ENCODE results near the gene TOMM40L. TPM values are rescaled to one million over a fixed set of nuclear protein-coding genes. Genes with fewer than 3 reads are reported as not detected.

TOMM40L gene
- polyA plus RNA-seq (ENCODE audit: insufficient read length in 4 of 4): 10 to 100 TPM; 12.7 to 16.9 (median 15.0) TPM

GRCh38 chr1:161225534-161226319 lies at the start of gene TOMM40L:
TOMM40L (plus strand) TSS chr1:161226060; CDS start chr1:161226490, 430 bp downstream.
- peak; percentile 85 to 95 (median 89) for DNase-seq (ENCODE audit: low read depth in 4 of 4, low spot score in 2 of 4)

- DNase-seq (ENCODE audit: low read depth in 4 of 4, low spot score in 2 of 4): no peak
Observed at GRCh38 chr1:161176468-161177111, 49.3 kb upstream of the TOMM40L start.

GRCh38 chr1:161177112-161177935 lies 48.5 kb upstream of the TOMM40L start, which contains the start of gene B4GALT3:
B4GALT3 (minus strand) TSS chr1:161177507; CDS start chr1:161176060, 1,447 bp downstream.
- peak in 3 of 4 donors; percentile 75 to 78 (median 76) for DNase-seq (ENCODE audit: low read depth in 4 of 4, low spot score in 2 of 4)

GRCh38 chr1:161177936-161178244 lies 48.0 kb upstream of the TOMM40L start:
- DNase-seq (ENCODE audit: low read depth in 4 of 4, low spot score in 2 of 4): no peak

- no peak for DNase-seq (ENCODE audit: low read depth in 4 of 4, low spot score in 2 of 4)
Observed at GRCh38 chr1:161179698-161180097, 46.2 kb upstream of the TOMM40L start.

- DNase-seq (ENCODE audit: low read depth in 4 of 4, low spot score in 2 of 4): no peak
Observed at GRCh38 chr1:161180639-161181038, 45.2 kb upstream of the TOMM40L start.

- DNase-seq (ENCODE audit: low read depth in 4 of 4, low spot score in 2 of 4): no peak
Observed at GRCh38 chr1:161182214-161182613, 43.6 kb upstream of the TOMM40L start.

- no peak for DNase-seq (ENCODE audit: low read depth in 4 of 4, low spot score in 2 of 4)
Observed at GRCh38 chr1:161185282-161185682, 40.6 kb upstream of the TOMM40L start.

- DNase-seq (ENCODE audit: low read depth in 4 of 4, low spot score in 2 of 4): no peak
Observed at GRCh38 chr1:161185732-161186311, 40.0 kb upstream of the TOMM40L start.

GRCh38 chr1:161187311-161187710 lies 38.5 kb upstream of the TOMM40L start:
- DNase-seq (ENCODE audit: low read depth in 4 of 4, low spot score in 2 of 4): no peak

- DNase-seq (ENCODE audit: low read depth in 4 of 4, low spot score in 2 of 4): no peak
Observed at GRCh38 chr1:161188381-161188780, 37.5 kb upstream of the TOMM40L start.

GRCh38 chr1:161189036-161189435 lies 36.8 kb upstream of the TOMM40L start:
- DNase-seq (ENCODE audit: low read depth in 4 of 4, low spot score in 2 of 4): no peak

GRCh38 chr1:161190962-161191521 lies 34.8 kb upstream of the TOMM40L start:
- no peak for DNase-seq (ENCODE audit: low read depth in 4 of 4, low spot score in 2 of 4)

- no peak for DNase-seq (ENCODE audit: low read depth in 4 of 4, low spot score in 2 of 4)
Observed at GRCh38 chr1:161191971-161192370, 33.9 kb upstream of the TOMM40L start.

- DNase-seq (ENCODE audit: low read depth in 4 of 4, low spot score in 2 of 4): no peak
Observed at GRCh38 chr1:161192476-161193465, 33.1 kb upstream of the TOMM40L start.

- DNase-seq (ENCODE audit: low read depth in 4 of 4, low spot score in 2 of 4): no peak
Observed at GRCh38 chr1:161193561-161194235, 32.2 kb upstream of the TOMM40L start.

- DNase-seq (ENCODE audit: low read depth in 4 of 4, low spot score in 2 of 4): no peak
Observed at GRCh38 chr1:161195171-161195570, 30.7 kb upstream of the TOMM40L start.

GRCh38 chr1:161196111-161196510 lies 29.7 kb upstream of the TOMM40L start:
- no peak for DNase-seq (ENCODE audit: low read depth in 4 of 4, low spot score in 2 of 4)

All from left renal cortex interstitium (tissue), 4 donors.